IMR-90 (cell line): Measurements from ENCODE around the gene DNAH17. TPM values are rescaled to one million over a fixed set of nuclear protein-coding genes. Genes with fewer than 3 reads are reported as not detected.

Experiments used
- ATAC-seq: fragments of 200-7000 bp; cut with Tn5 transposase; 2 replicates; pipeline ENCODE4 v1.9.1; 2020; ENCODE audit warnings: low read depth, mild to moderate bottlenecking, moderate library complexity
- BruUV-seq: library from RNA; stranded (reverse); fragments of 400-500 nt; replicated peaks from 2 replicates; lab custom pipeline; 2021; lab: Mats Ljungman, UMichigan
- CTCF ChIA-PET: fragments of 300-600 bp; formaldehyde crosslinking; extraction: SDS; loops from one replicate; lab custom pipeline; 2021; ENCODE audit warnings: antibody characterized with exemption; lab: Yijun Ruan, JAX
- POLR2A ChIA-PET: fragments of 300-600 bp; sonication (Branson Sonifier 250); formaldehyde crosslinking; loops from one replicate; lab custom pipeline; 2022; ENCODE audit warnings: antibody characterized with exemption; ENCODE audit not compliant: unreplicated experiment; lab: Charles Lee
- DNase-seq: peaks from one replicate; pipeline ENCODE4 v3.0.0; 2013
- H2AFZ ChIP-seq: replicated peaks from 2 replicates; pipeline ENCODE3; 2013; ENCODE audit warnings: low read length, mild to moderate bottlenecking; ENCODE audit not compliant: poor library complexity
- H2AK5ac ChIP-seq: 2 replicates; pipeline ENCODE4 v1.6.1; 2013; ENCODE audit warnings: low read depth, low read length, inconsistent platforms
- H2AK9ac ChIP-seq: replicated peaks from 2 replicates; pipeline ENCODE3; 2013; ENCODE audit warnings: mild to moderate bottlenecking, low read depth, low read length, moderate library complexity; ENCODE audit not compliant: poor library complexity
- H2BK120ac ChIP-seq: 2 replicates; pipeline ENCODE4 v1.6.1; 2013; ENCODE audit warnings: low read depth, low read length, inconsistent platforms
- H2BK15ac ChIP-seq: 3 replicates; pipeline ENCODE4 v1.6.1; 2013; ENCODE audit warnings: low read depth, low read length, inconsistent platforms
- H2BK20ac ChIP-seq: 2 replicates; pipeline ENCODE4 v1.6.1; 2013; ENCODE audit warnings: low read depth, mild to moderate bottlenecking, inconsistent platforms, low read length, moderate library complexity
- H2BK5ac ChIP-seq: 2 replicates; pipeline ENCODE4 v1.6.1; 2013; ENCODE audit warnings: mild to moderate bottlenecking, low read depth, low read length, inconsistent platforms; ENCODE audit not compliant: poor library complexity, severe bottlenecking
- H3K14ac ChIP-seq: replicated peaks from 2 replicates; pipeline ENCODE4 v1.6.1; 2013; ENCODE audit warnings: low read depth, low read length, inconsistent platforms
- H3K18ac ChIP-seq: 2 replicates; pipeline ENCODE4 v1.6.1; 2013; ENCODE audit warnings: low read depth, low read length, control low read depth
- H3K23ac ChIP-seq: 2 replicates; pipeline ENCODE4 v1.6.1; 2013; ENCODE audit warnings: low read depth, low read length, inconsistent platforms
- H3K27ac ChIP-seq: 2 replicates; pipeline ENCODE4 v1.5.1; 2013; ENCODE audit warnings: mild to moderate bottlenecking, control low read depth, low read length; ENCODE audit not compliant: insufficient read depth
- H3K27me3 ChIP-seq: 2 replicates; pipeline ENCODE4 v1.6.1; 2013; ENCODE audit warnings: low read length; ENCODE audit not compliant: control insufficient read depth, insufficient read depth
- H3K36me3 ChIP-seq: 2 replicates; pipeline ENCODE4 v1.6.1; 2013; ENCODE audit warnings: low read length, mixed read lengths; ENCODE audit not compliant: control insufficient read depth, insufficient read depth
- H3K4ac ChIP-seq: 2 replicates; pipeline ENCODE4 v1.6.1; 2013; ENCODE audit warnings: low read depth, low read length, inconsistent platforms
- H3K4me1 ChIP-seq: 2 replicates; pipeline ENCODE4 v1.6.1; 2013; ENCODE audit warnings: low read length, mixed read lengths; ENCODE audit not compliant: control insufficient read depth, insufficient read depth
- H3K4me2 ChIP-seq: 2 replicates; pipeline ENCODE4 v1.6.1; 2013; ENCODE audit warnings: low read depth, mild to moderate bottlenecking, control low read depth, low read length, moderate library complexity
- H3K4me3 ChIP-seq: 2 replicates; pipeline ENCODE4 v1.5.1; 2013; ENCODE audit warnings: low read depth, mild to moderate bottlenecking, control low read depth, low read length, moderate library complexity; ENCODE audit not compliant: insufficient read depth
- H3K56ac ChIP-seq: 2 replicates; pipeline ENCODE4 v1.6.1; 2013; ENCODE audit warnings: low read length, inconsistent platforms; ENCODE audit not compliant: insufficient read depth; ENCODE audit errors: extremely low read depth
- H3K79me1 ChIP-seq, 2 experiments: 2 replicates each; pipeline ENCODE4 v1.6.1; 2013; ENCODE audit warnings: low read length in 2 of 2, inconsistent platforms in 1 of 2, low read depth in 1 of 2
- H3K9ac ChIP-seq: 2 replicates; pipeline ENCODE4 v1.6.1; 2013; ENCODE audit warnings: low read depth, low read length, control low read depth
- H3K9me1 ChIP-seq: 2 replicates; pipeline ENCODE4 v1.6.1; 2013; ENCODE audit warnings: low read length, inconsistent platforms; ENCODE audit not compliant: insufficient read depth
- H3K9me3 ChIP-seq: 2 replicates; pipeline ENCODE4 v1.6.1; 2013; ENCODE audit warnings: low read length; ENCODE audit not compliant: control insufficient read depth, insufficient read depth
- H4K20me1 ChIP-seq: 2 replicates; pipeline ENCODE4 v1.6.1; 2013; ENCODE audit warnings: low read length, inconsistent platforms; ENCODE audit not compliant: insufficient read depth
- H4K5ac ChIP-seq: 2 replicates; pipeline ENCODE4 v1.6.1; 2013; ENCODE audit warnings: mild to moderate bottlenecking, low read depth, low read length, control low read depth
- H4K8ac ChIP-seq, 2 experiments: 2 replicates each; pipeline ENCODE4 v1.6.1; 2013; ENCODE audit warnings: low read depth in 2 of 2, low read length in 2 of 2, control low read depth in 1 of 2, inconsistent platforms in 1 of 2
- H4K91ac ChIP-seq: 2 replicates; pipeline ENCODE4 v1.6.1; 2013; ENCODE audit warnings: low read depth, low read length, inconsistent platforms; ENCODE audit not compliant: insufficient read depth
- BHLHE40 ChIP-seq: fragments of 150-350 bp; IDR thresholded peaks from 2 replicates; pipeline ENCODE4 v1.6.1; 2016; ENCODE audit warnings: mild to moderate bottlenecking, low read depth, low read length
- CEBPB ChIP-seq: IDR thresholded peaks from 2 replicates; pipeline ENCODE4 v1.6.1; 2012; ENCODE audit warnings: low read depth, low read length, improper control_type of control experiment
- CHD1 ChIP-seq: IDR thresholded peaks from 2 replicates; pipeline ENCODE4 v1.6.1; 2012; ENCODE audit warnings: low read depth, low read length, improper control_type of control experiment
- FOS ChIP-seq: fragments of 150-350 bp; IDR thresholded peaks from 2 replicates; pipeline ENCODE4 v1.6.1; 2016; ENCODE audit warnings: low read depth, low read length
- MAFK ChIP-seq: IDR thresholded peaks from 2 replicates; pipeline ENCODE4 v1.6.1; 2012; ENCODE audit warnings: low read depth, low read length, improper control_type of control experiment
- MAZ ChIP-seq: IDR thresholded peaks from 2 replicates; pipeline ENCODE4 v1.6.1; 2012; ENCODE audit warnings: low read depth, mild to moderate bottlenecking, low read length, improper control_type of control experiment, moderate library complexity, borderline replicate concordance
- MXI1 ChIP-seq: IDR thresholded peaks from 2 replicates; pipeline ENCODE4 v1.6.1; 2012; ENCODE audit warnings: low read depth, mild to moderate bottlenecking, low read length, moderate library complexity, borderline replicate concordance
- NFE2L2 ChIP-seq: fragments of 150-350 bp; IDR thresholded peaks from 2 replicates; pipeline ENCODE4 v1.6.1; 2016; ENCODE audit warnings: low read depth, mild to moderate bottlenecking, low read length
- POLR2A ChIP-seq: IDR thresholded peaks from 2 replicates; pipeline ENCODE4 v1.6.1; 2012; ENCODE audit warnings: mild to moderate bottlenecking, low read depth, low read length
- RAD21 ChIP-seq: IDR thresholded peaks from 2 replicates; pipeline ENCODE4 v1.6.1; 2012; ENCODE audit warnings: low read length, improper control_type of control experiment
- RCOR1 ChIP-seq: IDR thresholded peaks from 2 replicates; pipeline ENCODE4 v1.6.1; 2012; ENCODE audit warnings: mild to moderate bottlenecking, low read length, improper control_type of control experiment; ENCODE audit not compliant: insufficient replicate concordance
- RFX5 ChIP-seq: IDR thresholded peaks from 2 replicates; pipeline ENCODE4 v1.8.0; 2012; ENCODE audit warnings: low read depth, mild to moderate bottlenecking, low read length, moderate library complexity
- SMC3 ChIP-seq: fragments of 150-350 bp; IDR thresholded peaks from 2 replicates; pipeline ENCODE4 v1.6.1; 2016; ENCODE audit warnings: low read depth, mild to moderate bottlenecking, antibody characterized with exemption, low read length, moderate library complexity
- WGBS, 2 experiments: methylation state at CpG; one replicate each; pipeline versions ENCODE4 v1.1.5 to v1.1.7; 2013; ENCODE audit warnings: missing lambda C conversion rate in 2 of 2; ENCODE audit not compliant: insufficient read length in 1 of 2; ENCODE audit errors: extremely low coverage in 2 of 2; 5-methylcytosine and 5-hydroxymethylcytosine counted together
- dilution Hi-C: fragments of 300-500 bp; cut with HindIII; formaldehyde crosslinking; loops from one replicate; pipeline ENCODE4 v1.14.3; 2018; ENCODE audit warnings: low sequenced_read_pairs; ENCODE audit not compliant: unreplicated experiment
- in situ Hi-C: fragments of 300-500 bp; cut with MboI; formaldehyde crosslinking; loops from 3 replicates; pipeline ENCODE4 v1.14.3; 2019; ENCODE audit warnings: low sequenced_read_pairs, inconsistent platforms, mixed read lengths
- intact Hi-C: fragments of 100-400 bp; cut with micrococcal nuclease; formaldehyde crosslinking; loops from 2 replicates; pipeline ENCODE4 v1.10.0; 2022
- polyA plus RNA-seq, 3 experiments: library from polyadenylated mRNA; depleted of rRNA; stranded (reverse); fragments of >200 nt; gene quantifications; 2 replicates each; pipeline ENCODE4 v1.2.3, GENCODE V29; 2012; ENCODE audit warnings: low replicate concordance in 1 of 3
- total RNA-seq: library from RNA; depleted of rRNA; stranded (reverse); fragments of >200 nt; gene quantifications from 2 replicates; pipeline ENCODE4 v1.2.3, GENCODE V29; 2012
- TF ChIP-seq, protein P1 (sequence below): conservative IDR thresholded peaks from 2 replicates; pipeline ENCODE4 v1.5.1; 2012; ENCODE audit warnings: mild to moderate bottlenecking, low read depth, low read length, improper control_type of control experiment
- TF ChIP-seq, protein P2 (sequence below): fragments of 150-350 bp; IDR thresholded peaks from 2 replicates; pipeline ENCODE4 v1.6.1; 2016; ENCODE audit warnings: low read depth, mild to moderate bottlenecking, low read length, moderate library complexity, borderline replicate concordance
- TF ChIP-seq, protein P3 (sequence below): fragments of 150-350 bp; IDR thresholded peaks from 2 replicates; pipeline ENCODE4 v1.6.1; 2017; ENCODE audit warnings: mild to moderate bottlenecking, antibody characterized with exemption, low read length, low read depth

DNAH17 gene
- total and polyA plus RNA-seq, 2 of the 4 experiments (the other 2 are of a cell fraction), result not detected

DNA sequence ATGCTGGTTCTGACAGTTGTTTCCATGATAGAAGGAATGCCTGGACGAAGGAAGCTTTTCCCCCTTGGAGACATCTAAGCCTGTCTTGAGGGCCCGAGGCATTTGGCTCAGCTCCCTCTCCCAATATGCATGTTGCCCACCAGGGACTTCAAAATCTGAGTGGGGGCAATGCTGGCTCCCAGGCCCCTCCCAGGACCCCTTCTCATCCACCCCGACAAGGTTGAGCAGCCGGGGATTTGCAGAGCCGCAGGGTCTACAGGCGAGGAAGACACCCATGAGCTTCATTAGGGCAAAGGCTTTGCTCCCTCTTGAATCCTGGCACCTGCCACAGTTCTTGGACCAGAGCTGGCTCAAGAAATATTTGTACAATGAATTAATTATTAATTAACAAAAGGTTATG lies 25.1 kb upstream of the DNAH17 start:
- BruUV-seq, result no TSS peak

More for the DNA sequence above, 25.1 kb upstream of the DNAH17 start:
- H2BK20ac ChIP-seq, result no peak overlapping the region
- H3K36me3 ChIP-seq, result no peaks in the 10 kb centered on the region
- H3K4me1 ChIP-seq, result peaks cover 3% of the 10 kb centered on the region
- no peaks in the 10 kb centered on the region for H4K20me1 ChIP-seq
- in situ Hi-C loops (no loop called here), intact Hi-C loops (loop anchor here (10.0 kb wide), 1 partner anchor 1917 kb away; no protein-coding TSS in a partner anchor), dilution Hi-C loops (no loop called here)
- H2BK15ac ChIP-seq, result no peak overlapping the region
- H2BK5ac ChIP-seq, result no peak overlapping the region
- no peak overlapping the region for H3K27ac ChIP-seq
- no peak for ATAC-seq
- H3K9me3 ChIP-seq, result no peaks in the 10 kb centered on the region
- no peak overlapping the region for H3K23ac ChIP-seq
- WGBS, 2 experiments, result 70% methylated on average over 2 of the region's 6 CpGs; no CpG with 5 or more reads in 1 of the 2 experiments
- no peak overlapping the region for H3K14ac ChIP-seq
- ChIA-PET CTCF (no interaction called here), POLR2A (no interaction called here)
- H2AFZ ChIP-seq, result no peak overlapping the region
- no peak overlapping the region for H2BK120ac ChIP-seq
- TF ChIP-seq, protein P1, sequence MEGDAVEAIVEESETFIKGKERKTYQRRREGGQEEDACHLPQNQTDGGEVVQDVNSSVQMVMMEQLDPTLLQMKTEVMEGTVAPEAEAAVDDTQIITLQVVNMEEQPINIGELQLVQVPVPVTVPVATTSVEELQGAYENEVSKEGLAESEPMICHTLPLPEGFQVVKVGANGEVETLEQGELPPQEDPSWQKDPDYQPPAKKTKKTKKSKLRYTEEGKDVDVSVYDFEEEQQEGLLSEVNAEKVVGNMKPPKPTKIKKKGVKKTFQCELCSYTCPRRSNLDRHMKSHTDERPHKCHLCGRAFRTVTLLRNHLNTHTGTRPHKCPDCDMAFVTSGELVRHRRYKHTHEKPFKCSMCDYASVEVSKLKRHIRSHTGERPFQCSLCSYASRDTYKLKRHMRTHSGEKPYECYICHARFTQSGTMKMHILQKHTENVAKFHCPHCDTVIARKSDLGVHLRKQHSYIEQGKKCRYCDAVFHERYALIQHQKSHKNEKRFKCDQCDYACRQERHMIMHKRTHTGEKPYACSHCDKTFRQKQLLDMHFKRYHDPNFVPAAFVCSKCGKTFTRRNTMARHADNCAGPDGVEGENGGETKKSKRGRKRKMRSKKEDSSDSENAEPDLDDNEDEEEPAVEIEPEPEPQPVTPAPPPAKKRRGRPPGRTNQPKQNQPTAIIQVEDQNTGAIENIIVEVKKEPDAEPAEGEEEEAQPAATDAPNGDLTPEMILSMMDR, result no peak
- no peak for TF ChIP-seq SMC3
- no peak for TF ChIP-seq MAFK
- TF ChIP-seq POLR2A, result no peak
- no peak for TF ChIP-seq FOS
- TF ChIP-seq CHD1, result no peak
- TF ChIP-seq MXI1, result no peak
- no peak for TF ChIP-seq RAD21
- TF ChIP-seq, protein P2, sequence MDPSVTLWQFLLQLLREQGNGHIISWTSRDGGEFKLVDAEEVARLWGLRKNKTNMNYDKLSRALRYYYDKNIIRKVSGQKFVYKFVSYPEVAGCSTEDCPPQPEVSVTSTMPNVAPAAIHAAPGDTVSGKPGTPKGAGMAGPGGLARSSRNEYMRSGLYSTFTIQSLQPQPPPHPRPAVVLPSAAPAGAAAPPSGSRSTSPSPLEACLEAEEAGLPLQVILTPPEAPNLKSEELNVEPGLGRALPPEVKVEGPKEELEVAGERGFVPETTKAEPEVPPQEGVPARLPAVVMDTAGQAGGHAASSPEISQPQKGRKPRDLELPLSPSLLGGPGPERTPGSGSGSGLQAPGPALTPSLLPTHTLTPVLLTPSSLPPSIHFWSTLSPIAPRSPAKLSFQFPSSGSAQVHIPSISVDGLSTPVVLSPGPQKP, result no peak
- TF ChIP-seq CEBPB, result no peak
- no peak for TF ChIP-seq NFE2L2
- no peak for TF ChIP-seq RFX5
- TF ChIP-seq RCOR1, result no peak
- TF ChIP-seq BHLHE40, result no peak
- TF ChIP-seq MAZ, result no peak
- TF ChIP-seq, protein P3, sequence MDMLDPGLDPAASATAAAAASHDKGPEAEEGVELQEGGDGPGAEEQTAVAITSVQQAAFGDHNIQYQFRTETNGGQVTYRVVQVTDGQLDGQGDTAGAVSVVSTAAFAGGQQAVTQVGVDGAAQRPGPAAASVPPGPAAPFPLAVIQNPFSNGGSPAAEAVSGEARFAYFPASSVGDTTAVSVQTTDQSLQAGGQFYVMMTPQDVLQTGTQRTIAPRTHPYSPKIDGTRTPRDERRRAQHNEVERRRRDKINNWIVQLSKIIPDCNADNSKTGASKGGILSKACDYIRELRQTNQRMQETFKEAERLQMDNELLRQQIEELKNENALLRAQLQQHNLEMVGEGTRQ, result no peak
- no peak overlapping the region for H3K56ac ChIP-seq
- H3K79me1 ChIP-seq, result no peaks in the 10 kb centered on the region
- no peak overlapping the region for H2AK9ac ChIP-seq
- H3K4me3 ChIP-seq, result no peak overlapping the region
- no peak overlapping the region for H2AK5ac ChIP-seq
- no peak for DNase-seq
- H4K8ac ChIP-seq, result no peak overlapping the region
- no peak overlapping the region for H3K4me2 ChIP-seq
- H3K18ac ChIP-seq, result no peak overlapping the region
- H4K5ac ChIP-seq, result no peak overlapping the region
- H3K9ac ChIP-seq, result no peak overlapping the region
- H4K91ac ChIP-seq, result no peak overlapping the region
- peaks cover 5% of the 10 kb centered on the region for H3K9me1 ChIP-seq
- peaks cover 13% of the 10 kb centered on the region for H3K27me3 ChIP-seq
- H3K4ac ChIP-seq, result no peak overlapping the region
